HG03135 (cell line): ENCODE measurements around the gene SPECC1.
"Not testable (repeated sequence)": the region's sequence is repeated elsewhere in the genome, so short reads cannot be mapped to it uniquely, and the experiment has no call there.

Source experiments
- ATAC-seq: cut with Tn5 transposase; IDR thresholded peaks from one replicate; pipeline ENCODE4 v1.9.1; 2021; ENCODE audit warnings: mild to moderate bottlenecking, moderate library complexity; ENCODE audit not compliant: unreplicated experiment

SPECC1 gene

DNA sequence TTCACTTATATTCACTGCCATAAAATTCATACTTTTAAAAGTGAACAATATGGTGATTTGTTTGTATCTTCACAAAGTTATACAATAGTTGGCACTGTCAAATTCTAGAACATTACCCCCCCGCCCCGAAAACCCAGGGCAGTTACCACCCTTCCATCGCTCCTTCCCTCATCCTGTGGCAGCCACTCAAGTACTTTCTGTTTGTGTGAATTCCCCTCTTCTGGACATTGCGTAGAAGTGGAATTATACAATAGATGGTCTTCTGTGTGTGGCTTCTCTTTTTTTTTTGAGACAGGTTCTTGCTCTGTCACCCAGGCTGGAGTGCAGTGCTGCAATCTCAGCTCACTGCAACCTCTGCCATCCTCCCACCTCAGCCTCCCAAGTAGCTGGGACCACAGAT, 58.6 kb downstream of the SPECC1 start:
- no peak for ATAC-seq

DNA sequence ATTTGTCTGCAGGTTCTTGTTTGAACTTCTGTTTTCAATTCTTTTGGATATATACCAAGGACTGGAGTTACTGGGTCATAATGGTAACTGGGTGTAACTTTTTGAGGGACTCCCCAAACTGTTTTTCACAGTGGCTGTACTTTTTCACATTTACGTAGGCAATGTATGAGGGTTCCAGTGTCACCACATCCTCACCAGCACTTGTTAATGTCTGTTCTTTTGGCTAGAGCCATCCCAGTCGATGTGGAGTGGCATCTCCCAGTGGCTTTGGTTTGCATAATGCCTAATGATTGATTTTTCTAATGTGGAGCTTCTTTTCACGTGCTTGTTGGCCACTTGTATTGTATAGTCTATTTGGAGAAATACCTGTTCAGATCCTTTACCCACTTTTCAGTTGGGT, 59.3 kb downstream of the SPECC1 start:
- ATAC-seq = no peak

DNA sequence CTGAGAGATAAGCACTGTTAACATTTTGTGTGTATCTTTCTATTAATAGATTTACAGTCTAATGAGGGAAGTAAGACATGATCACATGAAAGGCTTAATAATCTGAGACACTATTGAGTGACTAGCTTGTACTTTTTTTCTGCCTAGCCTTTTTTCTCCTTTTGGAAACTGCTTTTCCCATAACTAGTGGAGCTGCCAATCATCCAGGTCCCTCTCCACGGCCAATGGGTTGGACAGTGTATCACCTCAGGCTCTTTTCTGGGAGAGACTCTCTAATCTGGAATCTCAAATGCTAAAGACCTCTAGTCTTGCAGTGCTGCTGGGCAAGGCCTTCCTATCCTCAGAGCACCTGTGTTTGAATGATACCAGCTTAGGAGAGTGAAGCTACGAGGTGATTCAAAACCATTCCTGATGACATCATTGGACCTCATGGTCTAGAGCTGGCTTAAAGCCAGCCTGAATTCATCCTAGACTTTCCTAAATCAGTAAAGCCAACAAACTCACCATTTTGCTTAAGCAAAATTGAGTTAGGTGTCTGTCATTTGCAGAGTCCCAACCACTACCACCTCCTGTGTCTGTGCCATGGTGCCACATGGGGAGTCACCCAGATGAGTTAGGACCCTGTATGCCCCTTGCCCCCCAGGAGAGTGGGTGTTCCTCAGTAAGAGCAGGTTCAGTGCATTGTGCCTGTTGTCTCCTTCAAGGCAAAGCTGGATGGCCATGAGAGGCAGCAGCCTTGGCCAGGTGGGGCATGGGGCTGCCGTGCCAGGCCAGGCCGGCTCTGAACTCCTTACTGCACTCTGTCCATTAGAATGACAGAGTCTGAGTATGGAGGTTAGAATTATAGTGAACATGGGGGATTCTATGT, 62.9 kb downstream of the SPECC1 start:
- ATAC-seq = no peak

DNA sequence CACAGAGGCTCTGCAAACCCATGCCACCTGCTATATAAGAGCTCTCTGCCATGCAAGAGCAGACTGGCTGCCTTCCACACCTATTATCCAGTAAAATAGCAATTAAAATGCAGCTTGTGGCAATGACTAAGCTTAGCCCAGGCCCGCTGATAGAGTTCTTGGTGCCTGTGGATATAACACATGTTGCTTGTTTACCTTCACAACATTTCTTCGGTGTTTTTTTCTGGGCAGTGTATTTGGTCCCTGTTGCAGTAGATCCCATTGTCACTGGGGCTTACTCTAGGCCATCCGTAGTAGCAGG, 63.5 kb downstream of the SPECC1 start:
- no peak for ATAC-seq

DNA sequence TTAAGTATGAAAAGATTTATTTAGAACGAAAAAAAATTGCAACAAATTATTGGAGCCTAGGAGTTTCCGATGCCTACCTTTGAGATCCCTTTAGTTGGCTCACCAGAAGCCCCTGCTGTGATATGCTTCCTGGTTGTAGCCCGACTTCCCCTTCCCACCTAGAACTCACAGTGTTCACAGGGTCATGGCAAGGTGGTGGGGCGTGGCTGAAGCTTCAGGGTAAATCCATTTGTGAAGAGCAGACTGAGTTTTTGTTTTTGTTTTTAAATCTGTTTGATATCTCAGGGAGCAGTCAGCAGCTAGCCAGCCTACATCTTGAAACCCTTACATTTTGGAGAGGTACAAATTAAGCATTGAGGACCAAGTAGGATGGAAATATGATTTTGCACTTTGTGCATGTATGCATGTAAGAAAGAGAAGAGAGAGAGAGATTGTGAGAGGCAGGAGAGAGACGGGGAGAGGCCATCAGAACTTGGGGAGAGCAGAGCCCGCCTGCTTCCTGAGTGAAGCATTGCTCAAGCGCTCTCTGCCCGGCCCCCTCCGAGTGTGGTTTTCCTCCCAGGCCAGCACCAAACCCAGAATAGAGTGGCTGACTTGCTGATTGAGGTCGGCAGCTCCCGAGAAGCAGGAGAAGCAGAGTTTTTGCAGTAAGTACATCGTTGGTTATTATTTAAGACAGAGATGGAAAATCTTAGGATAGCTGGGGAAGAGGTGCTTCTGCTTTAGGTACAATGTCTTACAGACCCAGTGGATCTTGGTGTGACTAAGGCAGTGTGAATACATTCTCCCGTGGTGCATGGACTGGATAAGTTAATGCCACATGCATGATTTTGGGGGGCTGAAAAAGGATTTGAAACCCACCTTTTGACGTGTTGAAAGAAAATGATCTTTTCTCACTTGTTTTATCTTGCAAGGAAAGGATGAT, 64.2 kb downstream of the SPECC1 start:
- no peak for ATAC-seq

DNA sequence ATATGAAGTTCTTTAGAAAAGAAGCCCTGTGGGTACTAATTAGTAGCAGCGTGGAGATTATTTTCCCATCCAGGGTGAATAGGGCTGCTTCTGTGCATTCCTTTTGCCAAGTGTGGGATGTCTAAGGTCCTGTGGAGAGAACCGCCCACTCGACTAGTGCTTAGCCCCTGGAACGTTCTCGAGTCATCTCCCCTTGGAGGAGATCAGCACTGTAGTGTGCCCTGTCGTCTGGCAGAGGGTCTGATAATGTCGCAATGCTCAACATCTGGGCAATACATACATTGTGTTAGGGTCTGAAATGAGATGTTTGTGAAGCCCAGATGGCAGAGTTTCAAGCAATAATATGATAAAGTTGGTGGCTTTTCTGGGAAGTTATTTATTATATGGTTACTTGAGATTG, 64.8 kb downstream of the SPECC1 start:
- ATAC-seq = no peak

DNA sequence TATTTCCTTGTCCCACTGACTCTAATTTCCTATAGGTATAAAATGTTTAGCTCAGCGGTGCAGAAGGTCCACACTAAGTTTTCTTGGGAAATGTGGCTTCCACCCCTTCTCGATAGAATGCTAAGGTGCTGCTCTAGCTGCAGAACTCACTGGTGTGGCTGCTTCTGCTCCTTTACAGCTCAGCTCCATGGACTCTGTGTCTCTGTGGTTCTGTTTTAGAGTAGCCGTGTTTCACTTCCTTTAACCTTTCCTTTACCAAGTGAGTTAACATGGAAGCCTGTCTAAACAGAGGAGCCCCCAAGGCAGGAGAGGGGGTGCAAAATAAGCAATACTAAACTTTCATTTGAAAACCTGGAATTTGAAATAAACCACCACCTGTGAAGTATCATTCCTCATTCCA, 65.3 kb downstream of the SPECC1 start:
- no peak for ATAC-seq

DNA sequence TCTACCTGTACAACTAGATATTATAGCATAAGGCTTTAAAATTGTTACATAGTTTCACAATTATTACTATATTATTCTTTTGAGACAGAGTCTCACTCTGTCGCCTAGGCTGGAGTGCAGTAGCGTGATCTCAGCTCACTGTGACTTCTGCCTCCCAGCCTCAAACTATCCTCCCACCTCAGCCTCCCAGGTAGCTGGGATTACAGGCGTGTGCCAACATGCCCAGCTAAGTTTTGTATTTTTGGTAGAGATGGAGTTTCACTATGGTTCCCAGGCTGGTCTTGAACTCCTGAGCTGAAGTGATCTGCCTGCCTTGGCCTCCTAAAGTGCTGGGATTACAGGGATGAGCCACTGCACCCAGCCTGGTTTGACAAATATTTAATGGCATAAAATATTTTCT, 67.0 kb downstream of the SPECC1 start:
- not testable (repeated sequence) for ATAC-seq

DNA sequence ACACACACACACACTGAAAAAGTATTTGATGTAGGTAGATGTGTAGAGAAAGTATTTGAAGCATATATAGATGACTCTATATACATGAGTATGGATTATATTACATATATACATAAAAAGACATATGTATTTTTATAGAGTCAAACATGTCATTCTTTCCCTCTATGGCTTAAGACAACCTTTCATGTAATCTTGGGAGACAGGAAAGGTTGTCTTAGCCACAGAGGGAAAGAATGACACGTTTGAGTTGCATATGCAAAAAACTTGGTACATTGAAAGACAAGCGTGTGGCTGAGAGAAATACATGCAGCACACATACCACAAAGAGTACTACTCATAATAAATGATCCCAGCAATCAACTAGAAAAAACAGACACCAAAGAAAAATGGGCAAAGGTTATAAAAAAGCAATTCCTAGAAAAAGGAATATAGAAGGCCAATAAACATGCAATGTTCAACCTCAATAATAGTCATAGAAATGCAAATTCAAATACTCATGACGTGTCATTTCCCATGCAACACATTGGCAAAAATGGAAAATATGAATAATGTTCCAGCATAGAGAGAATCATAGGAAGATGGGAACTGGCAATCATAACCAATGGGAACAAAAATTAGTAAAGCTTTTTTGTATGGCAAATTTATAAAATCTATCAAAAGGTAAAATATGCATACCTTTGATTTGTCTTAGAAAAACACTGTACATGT, 69.0 kb downstream of the SPECC1 start:
- ATAC-seq = no peak

DNA sequence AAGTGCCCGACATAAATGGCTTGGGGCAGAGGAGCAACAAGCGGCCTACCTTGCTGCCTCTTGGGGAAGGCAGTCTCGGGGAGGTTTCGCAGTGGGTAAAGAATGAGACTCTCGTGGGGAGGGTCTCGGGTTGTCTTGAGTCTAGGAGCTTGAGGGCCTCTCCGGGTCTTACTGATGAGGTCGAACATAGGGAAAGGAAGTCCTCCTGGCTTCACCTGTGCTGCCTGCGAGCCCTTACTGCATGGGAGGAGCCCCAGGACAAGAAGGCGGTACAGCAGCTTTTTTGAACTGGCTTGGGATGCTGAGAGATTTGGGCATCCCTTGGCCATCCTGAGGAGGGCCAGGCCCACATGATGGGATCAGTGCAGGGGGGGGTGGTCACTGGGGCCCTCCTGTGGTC, 71.4 kb downstream of the SPECC1 start:
- ATAC-seq = no peak

DNA sequence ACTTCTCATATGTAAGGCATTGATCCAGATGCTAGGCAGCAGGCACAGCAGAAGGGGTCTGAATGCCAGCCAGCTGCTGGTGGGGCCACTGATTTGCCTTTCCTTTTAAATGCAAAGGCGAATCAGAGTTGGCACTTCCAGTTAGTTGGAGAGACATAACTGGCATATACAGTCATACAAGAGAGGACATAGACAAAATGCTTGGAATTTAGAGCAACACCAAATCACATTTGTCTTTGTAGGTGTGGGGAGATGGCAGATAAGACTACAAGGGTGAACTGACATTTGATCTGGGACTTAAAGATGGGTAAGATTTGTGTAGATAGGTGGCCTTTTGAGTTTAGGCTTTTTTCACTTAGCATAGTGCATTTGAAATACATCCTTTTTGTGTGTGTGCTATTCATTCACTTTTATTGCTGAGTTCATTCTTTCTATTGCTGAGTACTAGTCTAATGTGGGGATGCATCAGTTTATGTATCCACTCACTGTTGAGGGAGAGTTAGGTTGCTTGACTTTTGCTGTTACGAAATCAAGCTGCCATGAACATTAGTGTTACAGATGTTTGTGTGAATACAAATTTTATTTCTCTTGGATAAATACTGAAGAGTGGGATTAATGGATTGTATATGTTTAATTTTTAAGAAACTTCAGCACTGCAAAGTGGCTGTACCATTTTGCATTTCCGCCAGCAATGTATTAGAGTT, 74.1 kb downstream of the SPECC1 start:
- no peak for ATAC-seq

DNA sequence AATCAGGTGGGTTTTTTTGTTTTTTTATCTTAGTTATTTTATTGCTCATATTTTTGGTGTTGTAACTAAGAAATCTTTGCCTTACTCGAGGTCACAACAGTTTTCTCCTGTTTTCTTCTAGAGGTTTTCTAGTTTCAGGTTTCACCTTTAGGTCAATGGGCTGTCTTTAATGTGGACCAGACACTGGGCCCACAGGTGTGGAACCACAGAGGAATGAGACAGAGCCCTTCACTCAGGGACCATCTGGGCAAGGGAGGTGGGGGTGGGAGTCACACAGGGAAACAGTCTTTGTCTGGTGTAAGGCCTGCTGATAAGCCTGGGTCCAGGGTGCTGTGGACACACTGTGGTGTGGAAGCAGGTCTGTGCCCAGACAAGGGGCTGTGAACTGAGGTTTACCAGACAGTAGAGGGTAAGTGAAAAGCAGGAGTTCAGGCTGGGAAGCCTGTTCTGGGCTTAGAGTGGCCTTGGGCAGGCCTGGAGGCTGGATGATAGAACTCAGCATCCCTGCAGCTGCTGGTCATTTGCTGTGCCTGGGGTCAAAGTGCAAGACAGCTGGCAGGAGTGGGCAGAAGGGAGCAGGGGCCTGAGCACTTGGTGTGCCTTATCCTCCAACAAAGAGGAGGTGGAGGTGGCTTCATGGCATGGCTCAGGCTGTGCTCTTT, 75.6 kb downstream of the SPECC1 start:
- ATAC-seq = no peak

DNA sequence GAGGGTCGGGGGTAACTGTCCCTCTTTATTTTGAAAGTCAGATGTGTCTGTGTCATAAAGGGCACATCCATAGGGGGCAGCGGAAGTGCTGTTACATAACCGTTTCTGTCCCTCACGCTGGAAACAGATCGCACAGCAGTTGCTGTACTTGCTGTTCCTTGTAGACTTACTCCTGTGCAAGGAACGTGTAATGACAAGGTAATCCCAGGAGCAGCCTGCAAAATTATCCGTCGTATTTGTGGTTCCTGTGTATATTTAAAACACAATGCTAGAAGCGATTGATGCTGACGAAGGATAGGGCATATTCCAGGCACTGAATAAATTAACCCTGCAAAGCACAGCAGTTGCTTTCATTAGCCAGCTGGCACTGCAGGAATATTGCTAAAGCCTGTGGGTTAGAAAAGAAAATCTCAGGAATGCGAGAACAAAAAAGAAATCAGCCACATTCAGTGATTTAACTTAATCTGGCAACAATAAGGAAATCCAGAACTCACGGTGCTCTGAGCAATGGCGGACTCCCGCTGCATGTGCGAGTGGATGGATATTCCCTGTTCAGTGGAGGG, 76.2 kb downstream of the SPECC1 start:
- no peak for ATAC-seq

DNA sequence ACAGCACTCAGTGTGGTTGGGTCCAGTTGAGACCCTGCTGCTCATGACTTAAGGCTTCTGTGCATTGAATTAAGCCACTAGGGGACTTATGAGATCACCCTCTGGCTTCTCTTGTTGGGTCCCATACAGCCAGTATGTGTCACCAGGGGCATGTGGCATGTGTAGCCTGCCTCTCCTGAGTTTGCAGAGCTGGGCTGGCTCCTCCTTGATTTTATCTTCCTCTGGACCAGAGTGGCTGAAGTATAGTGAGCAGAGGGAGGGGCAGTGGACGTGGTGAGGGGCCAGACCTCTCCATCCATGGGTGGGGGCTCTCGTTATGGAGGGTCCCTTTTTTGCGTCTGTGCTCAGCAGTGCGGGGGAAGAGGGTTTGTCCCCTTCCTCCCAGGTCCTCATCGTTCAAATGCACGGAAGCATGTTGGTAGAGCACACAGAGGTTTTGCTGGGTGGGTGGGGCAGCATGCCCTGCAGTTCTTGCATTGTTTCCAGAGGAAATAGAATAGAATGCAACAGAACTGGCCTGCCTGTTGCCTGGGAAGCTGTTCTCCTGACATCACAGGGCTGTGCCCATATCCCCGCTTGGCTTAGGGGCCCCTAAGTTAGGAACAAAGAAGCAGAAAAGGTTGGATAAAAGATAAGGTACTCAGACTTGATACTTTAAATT, 77.4 kb downstream of the SPECC1 start:
- no peak for ATAC-seq

DNA sequence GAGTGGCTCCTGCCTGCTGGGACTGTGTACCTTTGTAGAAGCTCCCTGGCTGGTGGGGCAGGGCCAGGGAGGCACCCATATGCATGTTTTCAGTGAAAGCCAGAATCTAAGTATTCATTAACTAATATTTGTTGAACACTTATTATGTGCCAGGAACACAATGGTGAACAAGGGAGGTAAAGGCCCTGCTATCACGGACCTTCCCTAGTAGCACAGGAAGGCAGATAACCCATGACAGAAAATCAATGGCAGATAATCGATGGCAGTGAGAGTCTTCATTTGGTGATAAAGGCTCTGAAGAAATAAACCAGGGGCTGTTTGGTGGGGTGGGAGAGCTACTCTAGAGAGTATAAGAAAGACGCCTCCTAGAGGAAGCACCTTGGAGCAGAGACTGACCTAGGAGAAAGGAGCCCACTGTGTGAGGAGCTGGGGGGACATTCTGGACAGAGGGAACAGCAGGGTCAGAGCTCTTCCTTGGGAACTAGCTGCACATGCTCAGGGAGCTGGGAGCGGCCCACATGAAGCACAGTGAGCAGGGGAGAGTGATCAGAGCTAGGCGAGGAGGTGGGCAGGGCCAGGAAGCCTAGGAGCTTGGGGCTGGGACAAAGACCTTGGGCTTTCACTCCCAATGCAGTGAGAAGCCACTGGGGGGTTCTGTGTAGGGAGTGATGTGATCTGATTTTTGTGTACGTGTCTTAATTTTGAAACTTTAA, 78.5 kb downstream of the SPECC1 start:
- ATAC-seq = no peak

DNA sequence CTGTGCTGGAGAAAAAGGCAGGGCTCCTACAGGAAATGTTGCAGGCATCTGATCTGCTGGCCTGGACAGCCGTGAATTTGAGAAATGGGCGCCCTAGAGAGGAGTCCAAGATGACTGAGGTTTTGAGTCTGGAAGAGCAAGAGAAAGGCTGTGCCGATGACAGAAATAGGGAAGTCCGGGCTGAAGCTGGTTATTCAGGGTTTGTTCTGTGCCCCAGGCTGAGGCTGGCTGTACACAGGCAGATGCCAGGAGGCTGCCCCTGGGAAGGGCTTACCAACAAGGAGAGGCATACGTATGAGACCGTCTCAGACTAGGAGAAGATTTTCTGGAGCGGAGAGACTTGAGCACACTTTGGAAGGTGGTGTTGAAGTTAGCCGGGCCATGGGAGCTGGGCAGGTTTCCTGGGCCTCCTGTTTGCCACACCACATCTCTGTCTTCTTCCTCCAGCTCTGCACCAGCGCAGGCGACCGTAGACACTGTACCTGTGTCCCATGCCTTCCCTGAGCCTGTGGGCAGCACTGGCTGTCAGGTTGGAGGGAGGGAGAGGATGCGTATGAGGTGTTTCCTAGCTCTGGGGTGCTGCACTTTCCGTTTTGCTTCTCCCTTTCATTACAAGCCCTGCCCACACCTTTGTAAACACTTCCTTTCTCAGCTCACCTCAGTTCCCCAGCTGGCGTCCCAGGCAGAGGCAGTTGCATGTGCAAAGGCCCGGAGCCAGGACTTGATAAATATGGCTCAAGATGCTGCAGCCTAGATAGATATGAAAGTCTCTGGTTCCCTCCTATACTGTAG, 80.8 kb downstream of the SPECC1 start:
- ATAC-seq = no peak

DNA sequence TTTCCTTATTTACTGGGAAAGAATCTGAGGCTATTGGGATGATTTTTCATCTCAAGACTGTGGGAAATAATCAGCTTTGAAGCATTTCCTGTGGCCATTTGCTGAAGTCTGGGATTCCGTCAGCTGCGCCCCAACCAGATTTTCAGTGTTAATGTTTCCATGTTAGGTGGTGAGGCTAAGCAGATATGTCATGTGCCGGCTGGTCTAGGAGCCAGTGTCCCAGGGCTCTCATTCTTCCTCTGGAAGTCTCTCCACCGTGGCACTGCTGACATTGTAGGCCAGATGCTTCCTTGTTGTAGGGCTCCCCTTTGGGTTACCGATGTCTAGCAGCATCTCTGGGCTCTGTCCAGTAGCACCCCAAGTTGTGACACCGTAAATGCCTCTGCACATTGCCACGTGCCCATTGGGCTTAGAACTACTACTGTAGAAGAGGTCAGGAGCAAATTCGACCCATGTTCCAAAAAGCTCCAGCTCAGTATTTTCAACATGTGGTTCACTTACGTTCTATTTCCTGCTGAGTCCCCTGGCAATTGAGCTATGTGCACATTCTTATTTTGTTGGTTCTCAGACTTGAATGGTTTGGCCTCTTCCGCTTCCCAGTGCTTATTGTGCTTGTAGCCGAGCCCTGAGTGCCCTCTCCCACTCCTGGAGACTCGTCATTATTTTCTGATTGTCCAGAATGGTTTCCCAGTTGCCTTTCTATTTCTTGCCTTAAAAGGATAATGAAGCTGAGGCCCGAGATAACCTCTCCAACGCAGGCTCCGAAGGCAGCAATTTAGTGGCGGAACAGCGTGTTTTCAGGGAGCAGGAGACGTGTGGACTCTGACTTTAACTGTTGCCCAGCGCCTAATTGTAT, 82.2 kb downstream of the SPECC1 start:
- ATAC-seq = no peak
